Measurements from ENCODE around the gene TM4SF1.

GRCh38 chr3:149371723-149372114 is 5.7 kb downstream of the TM4SF1 start:
- TF ChIP-seq EP300 (IDR thresholded peaks at IDR 0.05) (no peak), CTCF (IDR thresholded peaks at IDR 0.05) (no peak)
